A549 (cell line): ENCODE data around the gene CCDC7. TPM values are rescaled to one million over a fixed set of nuclear protein-coding genes. Genes with fewer than 3 reads are reported as not detected.
"Not testable (repeated sequence)": the region's sequence is repeated elsewhere in the genome, so short reads cannot be mapped to it uniquely, and the experiment has no call there.

Experiments
- ATAC-seq, 2 experiments: fragments of 200-7000 bp in 1 of 2; fragments of >200 bp in 1 of 2; cut with Nextera tagmentation in 1 of 2; cut with Tn5 transposase in 1 of 2; 3 replicates each; pipeline versions ENCODE4 v1.8.0 to v1.9.1; 2018 to 2020; ENCODE audit warnings: mild to moderate bottlenecking in 1 of 2, moderate library complexity in 1 of 2
- CTCF ChIA-PET: fragments of 300-600 bp; sonication (Branson Sonifier 250); formaldehyde crosslinking; extraction: SDS; loops from one replicate; lab custom pipeline; 2021; ENCODE audit warnings: antibody characterized with exemption, inconsistent platforms; lab: Yijun Ruan, JAX
- POLR2A ChIA-PET: fragments of 350-600 bp; formaldehyde crosslinking; extraction: SDS; loops from one replicate; lab custom pipeline; 2021; ENCODE audit warnings: antibody characterized with exemption, inconsistent platforms; lab: Yijun Ruan, JAX
- DNase-seq, 2 experiments: peaks; one replicate each; pipeline versions ENCODE4 v3.0.0 to v3.0.0-alpha.2; 2011 to 2016; ENCODE audit warnings: low read depth in 1 of 2, low spot score in 1 of 2
- FAIRE-seq: peaks from 2 replicates; lab custom pipeline; 2011; peaks lifted over from hg19 to GRCh38; lab: Jason Lieb, UNC
- H3K27ac ChIP-seq, 2 experiments: fragments of >200 bp; sonication (Bioruptor Twin); formaldehyde crosslinking; 3 replicates each; pipeline ENCODE4 v1.5.1; 2016 to 2017
- H3K4me1 ChIP-seq: fragments of >200 bp; sonication (Bioruptor Twin); formaldehyde crosslinking; 3 replicates; pipeline ENCODE4 v1.6.1; 2016
- H3K4me2 ChIP-seq: fragments of >200 bp; sonication (Bioruptor Twin); formaldehyde crosslinking; 3 replicates; pipeline ENCODE4 v1.6.1; 2016
- H3K4me3 ChIP-seq: fragments of >200 bp; sonication (Bioruptor Twin); formaldehyde crosslinking; 3 replicates; pipeline ENCODE4 v1.5.1; 2016
- H3K9me3 ChIP-seq: fragments of >200 bp; sonication (Bioruptor Twin); formaldehyde crosslinking; 3 replicates; pipeline ENCODE4 v1.6.1; 2016
- BHLHE40 ChIP-seq: IDR thresholded peaks from 2 replicates; pipeline ENCODE4 v1.6.1; 2012; ENCODE audit warnings: low read depth, low read length, inconsistent platforms
- EHMT2 ChIP-seq: fragments of 200-600 bp; sonication (generic); IDR thresholded peaks from 2 replicates; pipeline ENCODE4 v1.6.1; 2016; ENCODE audit warnings: antibody characterized with exemption, low read depth, mild to moderate bottlenecking, moderate library complexity
- EP300 ChIP-seq, 2 experiments: fragments of >200 bp; sonication (Bioruptor Twin); formaldehyde crosslinking; IDR thresholded peaks; 2 replicates in 1 of 2; 3 replicates in 1 of 2; pipeline ENCODE4 v1.6.1; 2016 to 2017
- ESRRA ChIP-seq: fragments of 150-350 bp; IDR thresholded peaks from 2 replicates; pipeline ENCODE4 v1.6.1; 2014; ENCODE audit warnings: mild to moderate bottlenecking, low read length, borderline replicate concordance
- HOXB13 ChIP-seq: fragments of 250-450 bp; sonication (Bioruptor Pico); IDR thresholded peaks from 2 replicates; pipeline ENCODE4 v1.5.0; 2020; ENCODE audit warnings: low read depth, mild to moderate bottlenecking, moderate library complexity
- JUN ChIP-seq, 2 experiments: fragments of >200 bp; sonication (Bioruptor Twin); formaldehyde crosslinking; IDR thresholded peaks; 2 replicates in 1 of 2; 3 replicates in 1 of 2; pipeline ENCODE4 v1.6.1; 2016 to 2017
- KDM5A ChIP-seq: fragments of 200-600 bp; sonication (generic); IDR thresholded peaks from 2 replicates; pipeline ENCODE4 v1.6.1; 2016; ENCODE audit warnings: antibody characterized with exemption, mild to moderate bottlenecking
- NPAS2 ChIP-seq: fragments of 250-450 bp; sonication (Bioruptor Pico); IDR thresholded peaks from 2 replicates; pipeline ENCODE4 v1.8.0; 2022; ENCODE audit warnings: mild to moderate bottlenecking, moderate library complexity, borderline replicate concordance
- PHF8 ChIP-seq: fragments of 200-600 bp; sonication (generic); IDR thresholded peaks from 2 replicates; pipeline ENCODE4 v1.6.1; 2016; ENCODE audit warnings: low read depth, mild to moderate bottlenecking, antibody characterized with exemption, moderate library complexity, borderline replicate concordance
- RAD21 ChIP-seq, 2 experiments: fragments of >200 bp in 1 of 2; sonication (Bioruptor Twin) in 1 of 2; formaldehyde crosslinking in 1 of 2; IDR thresholded peaks in 1 of 2; conservative IDR thresholded peaks in 1 of 2; 2 replicates in 1 of 2; 3 replicates in 1 of 2; pipeline ENCODE4 v1.6.1; 2012 to 2018; ENCODE audit warnings: inconsistent platforms in 1 of 2
- RARB ChIP-seq: fragments of 250-450 bp; sonication (Bioruptor Pico); IDR thresholded peaks from 2 replicates; pipeline ENCODE4 v1.8.0; 2021; ENCODE audit warnings: mild to moderate bottlenecking, moderate library complexity
- RFX5 ChIP-seq: fragments of 450-650 bp; IDR thresholded peaks from 2 replicates; pipeline ENCODE4 v1.7.1; 2014; ENCODE audit warnings: antibody characterized with exemption, mild to moderate bottlenecking, moderate library complexity
- SREBF2 ChIP-seq: fragments of 450-650 bp; IDR thresholded peaks from 2 replicates; pipeline ENCODE4 v1.6.1; 2014; ENCODE audit warnings: mild to moderate bottlenecking, moderate library complexity
- TP53 ChIP-seq: fragments of 250-450 bp; sonication (Bioruptor Pico); IDR thresholded peaks from 2 replicates; pipeline ENCODE4 v1.5.0; 2021; ENCODE audit warnings: mild to moderate bottlenecking, moderate library complexity
- ZFP36 ChIP-seq: fragments of 450-650 bp; IDR thresholded peaks from 2 replicates; pipeline ENCODE4 v1.6.1; 2014; ENCODE audit warnings: borderline replicate concordance; ENCODE audit not compliant: partially characterized antibody
- ZSCAN20 ChIP-seq: fragments of 250-450 bp; sonication (Bioruptor Pico); IDR thresholded peaks from 2 replicates; pipeline ENCODE4 v1.8.0; 2022; ENCODE audit warnings: mild to moderate bottlenecking, moderate library complexity
- WGBS: methylation state at CpG from one replicate; pipeline ENCODE4 v1.1.6; 2017; ENCODE audit errors: missing lambda C conversion rate; 5-methylcytosine and 5-hydroxymethylcytosine counted together
- polyA plus RNA-seq, 4 experiments: library from polyadenylated mRNA; depleted of rRNA in 3 of 4; stranded (reverse); fragments of >200 nt; fragmentation: RNase III in 1 of 4; extraction: RNeasy Plus Mini Kit Qiagen cat#74134 plus additional on column Dnase treatment in 1 of 4; gene quantifications; 2 replicates in 3 of 4; 3 replicates in 1 of 4; pipeline ENCODE4 v1.2.3, GENCODE V29; 2011 to 2017
- TF ChIP-seq, protein P1 (sequence below): fragments of 150-350 bp; IDR thresholded peaks from 2 replicates; pipeline ENCODE4 v1.6.1; 2014; ENCODE audit warnings: low read depth, mild to moderate bottlenecking, low read length
- TF ChIP-seq, protein P2 (sequence below): fragments of 250-450 bp; sonication (Bioruptor Pico); IDR thresholded peaks from 2 replicates; pipeline ENCODE4 v1.5.0; 2020; ENCODE audit warnings: low read depth, mild to moderate bottlenecking, moderate library complexity

CCDC7 gene
- polyA plus RNA-seq, 2 of the 4 experiments (the other 2 are of a cell fraction): 1.2 to 2.9 TPM

- TF ChIP-seq EHMT2 (no peak), EP300 (IDR thresholded peaks at IDR 0.05) (no peak), RARB (CRISPR knock-in tag) (no peak)
- TF ChIP-seq, protein P1, sequence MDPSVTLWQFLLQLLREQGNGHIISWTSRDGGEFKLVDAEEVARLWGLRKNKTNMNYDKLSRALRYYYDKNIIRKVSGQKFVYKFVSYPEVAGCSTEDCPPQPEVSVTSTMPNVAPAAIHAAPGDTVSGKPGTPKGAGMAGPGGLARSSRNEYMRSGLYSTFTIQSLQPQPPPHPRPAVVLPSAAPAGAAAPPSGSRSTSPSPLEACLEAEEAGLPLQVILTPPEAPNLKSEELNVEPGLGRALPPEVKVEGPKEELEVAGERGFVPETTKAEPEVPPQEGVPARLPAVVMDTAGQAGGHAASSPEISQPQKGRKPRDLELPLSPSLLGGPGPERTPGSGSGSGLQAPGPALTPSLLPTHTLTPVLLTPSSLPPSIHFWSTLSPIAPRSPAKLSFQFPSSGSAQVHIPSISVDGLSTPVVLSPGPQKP: no peak
These were observed at the start of gene CCDC7 (continued) for GRCh38 chr10:32445740-32446535.

- H3K9me3 ChIP-seq, DNase-seq, H3K4me3 ChIP-seq, H3K4me1 ChIP-seq, FAIRE-seq, POLR2A ChIA-PET, ATAC-seq, H3K27ac ChIP-seq, H3K4me2 ChIP-seq: not testable (repeated sequence)
- 75% methylated on average over 2 of the region's 3 CpGs for WGBS
- CTCF ChIA-PET: interaction anchor here (0.6 kb wide), 1 partner anchor 205 kb away, joined by 3 read pairs; no protein-coding TSS in a partner anchor
These were observed 48.8 kb upstream of the CCDC7 start for GRCh38 chr10:32397163-32397562.

DNA sequence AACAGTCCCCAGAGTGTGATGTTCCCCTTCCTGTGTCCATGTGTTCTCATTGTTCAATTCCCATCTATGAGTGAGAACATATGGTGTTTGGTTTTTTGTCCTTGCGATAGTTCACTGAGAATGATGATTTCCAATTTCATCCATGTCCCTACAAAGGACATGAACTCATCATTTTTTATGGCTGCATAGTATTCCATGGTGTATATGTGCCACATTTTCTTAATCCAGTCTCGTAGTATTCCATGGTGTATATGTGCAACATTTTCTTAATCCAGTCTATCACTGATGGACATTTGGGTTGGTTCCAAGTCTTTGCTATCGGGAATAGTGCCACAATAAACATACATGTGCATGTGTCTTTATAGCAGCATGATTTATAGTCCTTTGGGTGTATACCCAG, 46.2 kb upstream of the CCDC7 start:
- H3K27ac ChIP-seq, POLR2A ChIA-PET, H3K4me2 ChIP-seq, H3K9me3 ChIP-seq, DNase-seq, CTCF ChIA-PET, ATAC-seq, FAIRE-seq, H3K4me3 ChIP-seq, H3K4me1 ChIP-seq: not testable (repeated sequence)
- 64% methylated on average over 3 of the region's 3 CpGs for WGBS

DNA sequence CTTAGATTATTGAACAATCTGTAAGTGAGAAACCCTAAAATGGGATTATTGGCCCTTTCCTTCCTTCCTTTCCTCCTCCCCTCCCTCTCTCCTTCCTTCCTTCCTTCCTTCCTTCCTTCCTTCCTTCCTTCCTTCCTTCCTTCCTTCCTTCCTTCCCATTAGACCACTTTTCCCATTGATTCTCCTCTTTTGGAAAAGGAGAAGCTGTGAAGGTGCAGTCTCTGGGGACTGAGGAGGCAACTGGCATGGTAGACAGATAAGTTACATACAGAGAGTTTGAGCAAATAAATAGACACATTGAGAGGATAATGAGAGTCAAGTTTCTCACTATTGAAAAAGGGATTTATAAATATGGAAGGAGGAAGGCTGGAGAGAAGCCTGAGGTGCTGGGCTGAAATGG, 45.0 kb upstream of the CCDC7 start:
- CTCF ChIA-PET: interaction anchor here (1.0 kb wide), 1 partner anchor 34 kb away, joined by 3 read pairs; no protein-coding TSS in a partner anchor
- TF ChIP-seq HOXB13 (CRISPR knock-in tag) (no peak), TP53 (no peak), SREBF2 (no peak), ESRRA (no peak), JUN (IDR thresholded peaks at IDR 0.05) (no peak), KDM5A (no peak), RFX5 (no peak), BHLHE40 (no peak), PHF8 (no peak), ZFP36 (no peak), RAD21 (conservative IDR thresholded peaks at IDR 0.05 in 1 of 2, IDR thresholded peaks at IDR 0.05 in 1 of 2) (no peak), ZSCAN20 (no peak), NPAS2 (CRISPR knock-in tag) (no peak)
- TF ChIP-seq, protein P2, sequence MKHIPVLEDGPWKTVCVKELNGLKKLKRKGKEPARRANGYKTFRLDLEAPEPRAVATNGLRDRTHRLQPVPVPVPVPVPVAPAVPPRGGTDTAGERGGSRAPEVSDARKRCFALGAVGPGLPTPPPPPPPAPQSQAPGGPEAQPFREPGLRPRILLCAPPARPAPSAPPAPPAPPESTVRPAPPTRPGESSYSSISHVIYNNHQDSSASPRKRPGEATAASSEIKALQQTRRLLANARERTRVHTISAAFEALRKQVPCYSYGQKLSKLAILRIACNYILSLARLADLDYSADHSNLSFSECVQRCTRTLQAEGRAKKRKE (CRISPR knock-in tag): no peak
- TF ChIP-seq, all 56 proteins: peak for 0
- Histone ChIP-seq H3K9me3 (no peaks in the 10 kb centered on the region), H3K4me3 (no peak overlapping the region), H3K4me1 (0 out of 3 replicates have a peak, but pooled peaks cover 8% of the 10 kb centered on the region), H3K4me2 (no peak overlapping the region), H3K27ac (no peak overlapping the region)
- no peak for DNase-seq
- POLR2A ChIA-PET: no interaction called here
- no peak for FAIRE-seq
- ATAC-seq: no peak
